ENCODE results near the gene RORC. TPM values are rescaled to one million over a fixed set of nuclear protein-coding genes. Genes with fewer than 3 reads are reported as not detected.

RORC gene
- total RNA-seq, 3 donors from 2014 or later: 1.1 to 5.1 (median 3.7) TPM

GRCh38 chr1:151827853-151828252 is 3.7 kb downstream of the RORC start:
- H3K27me3 Mint-ChIP-seq (ENCODE audit: low read depth): no peaks in the 10 kb centered on the region
- H3K36me3 Mint-ChIP-seq (ENCODE audit: insufficient read depth): no peaks in the 10 kb centered on the region
- no peaks in the 10 kb centered on the region for H3K9me3 Mint-ChIP-seq
- DNase-seq: no peak
- peak overlapping the region; percentile 38 for H3K4me3 Mint-ChIP-seq
- ATAC-seq: no peak
- peaks cover 77% of the 10 kb centered on the region for H3K4me1 Mint-ChIP-seq (ENCODE audit: low read depth)

- Mint-ChIP-seq H3K4me3 (peak overlapping the region; percentile 80), H3K4me1 (ENCODE audit: low read depth) (peaks cover 80% of the 10 kb centered on the region), H3K9me3 (no peaks in the 10 kb centered on the region), H3K27me3 (ENCODE audit: low read depth) (no peaks in the 10 kb centered on the region), H3K36me3 (ENCODE audit: insufficient read depth) (no peaks in the 10 kb centered on the region)
- ATAC-seq: no peak
- DNase-seq: peak; percentile 51
These were observed 5.6 kb downstream of the RORC start for GRCh38 chr1:151825751-151826660.

GRCh38 chr1:151825204-151825603 is 6.4 kb downstream of the RORC start:
- Mint-ChIP-seq H3K27me3 (ENCODE audit: low read depth) (no peaks in the 10 kb centered on the region), H3K4me3 (peak overlapping the region; percentile 80), H3K4me1 (ENCODE audit: low read depth) (peaks cover 82% of the 10 kb centered on the region)

GRCh38 chr1:151823175-151823574 is 8.4 kb downstream of the RORC start:
- peaks cover 69% of the 10 kb centered on the region for H3K4me1 Mint-ChIP-seq (ENCODE audit: low read depth)
- no peaks in the 10 kb centered on the region for H3K27me3 Mint-ChIP-seq (ENCODE audit: low read depth)
- H3K4me3 Mint-ChIP-seq: peak overlapping the region; percentile 80
- no peaks in the 10 kb centered on the region for H3K9me3 Mint-ChIP-seq
- DNase-seq (no peak), ATAC-seq (no peak)
- H3K36me3 Mint-ChIP-seq (ENCODE audit: insufficient read depth): no peaks in the 10 kb centered on the region

More at GRCh38 chr1:151825204-151825603, 6.4 kb downstream of the RORC start:
- no peaks in the 10 kb centered on the region for H3K9me3 Mint-ChIP-seq
- H3K36me3 Mint-ChIP-seq (ENCODE audit: insufficient read depth): no peaks in the 10 kb centered on the region
- no peak for DNase-seq
- ATAC-seq: no peak

- ATAC-seq (peak; percentile 44 to 48), DNase-seq (peak; percentile 60)
- Mint-ChIP-seq H3K9me3 (no peaks in the 10 kb centered on the region), H3K4me3 (peak overlapping the region; percentile 80), H3K36me3 (ENCODE audit: insufficient read depth) (no peaks in the 10 kb centered on the region), H3K27me3 (ENCODE audit: low read depth) (no peaks in the 10 kb centered on the region), H3K4me1 (ENCODE audit: low read depth) (peaks cover 69% of the 10 kb centered on the region)
These were observed 9.2 kb downstream of the RORC start for GRCh38 chr1:151822404-151822803.

- Mint-ChIP-seq H3K9me3 (no peaks in the 10 kb centered on the region), H3K36me3 (ENCODE audit: insufficient read depth) (no peaks in the 10 kb centered on the region), H3K4me1 (ENCODE audit: low read depth) (peaks cover 68% of the 10 kb centered on the region), H3K27me3 (ENCODE audit: low read depth) (no peaks in the 10 kb centered on the region), H3K4me3 (no peak overlapping the region)
- no peak for DNase-seq
- peak; percentile 15 to 38 for ATAC-seq
These were observed 10.7 kb downstream of the RORC start for GRCh38 chr1:151820940-151821339.

- Mint-ChIP-seq H3K27me3 (ENCODE audit: low read depth) (no peaks in the 10 kb centered on the region), H3K4me1 (ENCODE audit: low read depth) (peaks cover 70% of the 10 kb centered on the region), H3K4me3 (no peak overlapping the region), H3K9me3 (no peaks in the 10 kb centered on the region), H3K36me3 (ENCODE audit: insufficient read depth) (no peaks in the 10 kb centered on the region)
- DNase-seq: no peak
- ATAC-seq: peak in 1 of 2 donors; percentile 15
These were observed 11.5 kb downstream of the RORC start for GRCh38 chr1:151819976-151820623.

- ATAC-seq: no peak
- H3K9me3 Mint-ChIP-seq: no peaks in the 10 kb centered on the region
- H3K27me3 Mint-ChIP-seq (ENCODE audit: low read depth): no peaks in the 10 kb centered on the region
- no peaks in the 10 kb centered on the region for H3K36me3 Mint-ChIP-seq (ENCODE audit: insufficient read depth)
- peaks cover 73% of the 10 kb centered on the region for H3K4me1 Mint-ChIP-seq (ENCODE audit: low read depth)
- H3K4me3 Mint-ChIP-seq: no peak overlapping the region
- DNase-seq: no peak
These were observed 12.3 kb downstream of the RORC start for GRCh38 chr1:151819227-151819835.

GRCh38 chr1:151817353-151817730 is 14.3 kb downstream of the RORC start:
- DNase-seq (no peak), ATAC-seq (no peak)
- H3K4me3 Mint-ChIP-seq: no peak overlapping the region
- H3K4me1 Mint-ChIP-seq (ENCODE audit: low read depth): peaks cover 73% of the 10 kb centered on the region
- no peaks in the 10 kb centered on the region for H3K9me3 Mint-ChIP-seq
- H3K36me3 Mint-ChIP-seq (ENCODE audit: insufficient read depth): no peaks in the 10 kb centered on the region
- H3K27me3 Mint-ChIP-seq (ENCODE audit: low read depth): no peaks in the 10 kb centered on the region

- DNase-seq (no peak), ATAC-seq (no peak)
- Mint-ChIP-seq H3K36me3 (ENCODE audit: insufficient read depth) (no peaks in the 10 kb centered on the region), H3K4me1 (ENCODE audit: low read depth) (peaks cover 69% of the 10 kb centered on the region), H3K4me3 (no peak overlapping the region), H3K9me3 (no peaks in the 10 kb centered on the region), H3K27me3 (ENCODE audit: low read depth) (no peaks in the 10 kb centered on the region)
These were observed 14.9 kb downstream of the RORC start for GRCh38 chr1:151816548-151817352.

GRCh38 chr1:151815716-151816327 is 15.8 kb downstream of the RORC start:
- Mint-ChIP-seq H3K4me1 (ENCODE audit: low read depth) (peaks cover 59% of the 10 kb centered on the region), H3K4me3 (peak overlapping the region; percentile 11), H3K27me3 (ENCODE audit: low read depth) (no peaks in the 10 kb centered on the region), H3K36me3 (ENCODE audit: insufficient read depth) (no peaks in the 10 kb centered on the region), H3K9me3 (no peaks in the 10 kb centered on the region)
- ATAC-seq: peak; percentile 42 to 45
- DNase-seq: no peak

- DNase-seq: no peak
- H3K4me3 Mint-ChIP-seq: no peak overlapping the region
- no peaks in the 10 kb centered on the region for H3K27me3 Mint-ChIP-seq (ENCODE audit: low read depth)
- H3K4me1 Mint-ChIP-seq (ENCODE audit: low read depth): peaks cover 52% of the 10 kb centered on the region
- H3K36me3 Mint-ChIP-seq (ENCODE audit: insufficient read depth): no peaks in the 10 kb centered on the region
- H3K9me3 Mint-ChIP-seq: no peaks in the 10 kb centered on the region
- no peak for ATAC-seq
These were observed 16.5 kb downstream of the RORC start for GRCh38 chr1:151814971-151815545.

GRCh38 chr1:151814426-151814825 is 17.2 kb downstream of the RORC start:
- DNase-seq: no peak
- H3K36me3 Mint-ChIP-seq (ENCODE audit: insufficient read depth): no peaks in the 10 kb centered on the region
- H3K9me3 Mint-ChIP-seq: no peaks in the 10 kb centered on the region
- peaks cover 46% of the 10 kb centered on the region for H3K4me1 Mint-ChIP-seq (ENCODE audit: low read depth)
- no peaks in the 10 kb centered on the region for H3K27me3 Mint-ChIP-seq (ENCODE audit: low read depth)
- H3K4me3 Mint-ChIP-seq: no peak overlapping the region
- ATAC-seq: no peak
